Endothelial cell of umbilical vein (primary cell): ENCODE data around the gene DLST. TPM values are rescaled to one million over a fixed set of nuclear protein-coding genes. Genes with fewer than 3 reads are reported as not detected.

Experiments
- BruUV-seq: library from RNA; stranded (reverse); fragments of 400-500 nt; replicated peaks from 2 replicates; lab custom pipeline; 2021; lab: Mats Ljungman, UMichigan
- CTCF ChIA-PET: fragments of 300-600, 350-600 bp; sonication (Branson Sonifier 250); formaldehyde crosslinking; loops from one replicate; lab custom pipeline; 2021; ENCODE audit warnings: antibody characterized with exemption, inconsistent platforms; lab: Charles Lee
- POLR2A ChIA-PET: fragments of 300-600, 350-600 bp; sonication (Branson Sonifier 250); formaldehyde crosslinking; loops from one replicate; lab custom pipeline; 2021; ENCODE audit warnings: antibody characterized with exemption, inconsistent platforms; lab: Charles Lee
- DNase-seq: peaks from one replicate; pipeline ENCODE4 v3.0.0-alpha.2; 2011; ENCODE audit warnings: low read depth, low spot score
- FAIRE-seq: peaks from 2 replicates; lab custom pipeline; 2011; peaks lifted over from hg19 to GRCh38; lab: Jason Lieb, UNC
- H2AFZ ChIP-seq: 2 replicates; pipeline ENCODE4 v1.6.0; 2012; ENCODE audit warnings: low read depth, low read length, control low read depth, inconsistent platforms
- H3K27ac ChIP-seq: 2 replicates; pipeline ENCODE4 v1.5.1; 2011; ENCODE audit warnings: low read depth, mild to moderate bottlenecking, control low read depth, low read length, moderate library complexity; ENCODE audit not compliant: insufficient read depth
- H3K27me3 ChIP-seq, 2 experiments: 2 replicates each; pipeline versions ENCODE4 v1.6.0 to v1.6.1; 2011; ENCODE audit warnings: low read length in 2 of 2, mixed read lengths in 1 of 2; ENCODE audit not compliant: control insufficient read depth in 2 of 2, insufficient read depth in 2 of 2
- H3K36me3 ChIP-seq, 2 experiments: 2 replicates in 1 of 2; 3 replicates in 1 of 2; pipeline ENCODE4 v1.5.1; 2011; ENCODE audit warnings: low read length in 2 of 2, mild to moderate bottlenecking in 1 of 2, moderate library complexity in 1 of 2; ENCODE audit not compliant: control insufficient read depth in 2 of 2, insufficient read depth in 2 of 2; ENCODE audit errors: extremely low read depth in 1 of 2
- H3K4me1 ChIP-seq: 3 replicates; pipeline ENCODE4 v1.5.1; 2011; ENCODE audit warnings: mild to moderate bottlenecking, low read length; ENCODE audit not compliant: control insufficient read depth, insufficient read depth; ENCODE audit errors: extremely low read depth
- H3K4me2 ChIP-seq: 2 replicates; pipeline ENCODE4 v1.6.1; 2011; ENCODE audit warnings: low read length, control low read depth, mixed read lengths; ENCODE audit not compliant: insufficient read depth
- H3K4me3 ChIP-seq, 3 experiments: fragments of 200-600 bp in 1 of 3; sonication (generic), shearing (Covaris generic) in 1 of 3; replicated peaks in 1 of 3; 2 replicates each; pipeline ENCODE4 v1.5.1; 2011 to 2016; ENCODE audit warnings: control low read depth in 3 of 3, low read length in 3 of 3, mild to moderate bottlenecking in 2 of 3, inconsistent platforms in 1 of 3, low read depth in 1 of 3, moderate library complexity in 1 of 3; ENCODE audit not compliant: insufficient read depth in 1 of 3
- H3K79me2 ChIP-seq: 2 replicates; pipeline ENCODE4 v1.6.0; 2012; ENCODE audit warnings: low read length, inconsistent platforms; ENCODE audit not compliant: control insufficient read depth, insufficient read depth
- H3K9ac ChIP-seq: replicated peaks from 2 replicates; pipeline ENCODE3; 2011; ENCODE audit warnings: low read length, control low read depth; ENCODE audit not compliant: insufficient read depth; ENCODE audit errors: extremely low read depth
- H3K9me1 ChIP-seq: replicated peaks from 3 replicates; pipeline ENCODE4 v1.6.0; 2011; ENCODE audit warnings: mild to moderate bottlenecking, low read length; ENCODE audit not compliant: control insufficient read depth, insufficient read depth; ENCODE audit errors: extremely low read depth
- H3K9me3 ChIP-seq: replicated peaks from 2 replicates; pipeline ENCODE4 v1.5.1; 2012; ENCODE audit warnings: low read length, inconsistent platforms; ENCODE audit not compliant: control insufficient read depth, insufficient read depth
- H4K20me1 ChIP-seq: replicated peaks from 2 replicates; pipeline ENCODE3; 2011; ENCODE audit warnings: mild to moderate bottlenecking, low read length; ENCODE audit not compliant: control insufficient read depth, insufficient read depth; ENCODE audit errors: extremely low read depth
- CTCF ChIP-seq, 2 donors: IDR thresholded peaks; 1 replicate in 1 of 2; 2 replicates in 1 of 2; pipeline ENCODE4 v1.5.1; 2011; ENCODE audit warnings: low read length in 2 of 2, mild to moderate bottlenecking in 2 of 2, moderate library complexity in 2 of 2, control low read depth in 1 of 2, inconsistent platforms in 1 of 2, low read depth in 1 of 2; ENCODE audit not compliant: insufficient read depth in 1 of 2; ENCODE audit errors: extremely low read depth in 1 of 2
- EZH2 ChIP-seq: IDR thresholded peaks from 2 replicates; pipeline ENCODE4 v1.6.1; 2012; ENCODE audit warnings: borderline replicate concordance, low read depth, mild to moderate bottlenecking, moderate library complexity, low read length, inconsistent platforms; ENCODE audit not compliant: severe bottlenecking
- FOS ChIP-seq: IDR thresholded peaks from 2 replicates; pipeline ENCODE4 v1.6.1; 2011; ENCODE audit warnings: mild to moderate bottlenecking, low read length, moderate library complexity, borderline replicate concordance; ENCODE audit not compliant: insufficient read depth
- GATA2 ChIP-seq: IDR thresholded peaks from 2 replicates; pipeline ENCODE4 v1.7.0; 2011; ENCODE audit warnings: low read depth, mild to moderate bottlenecking, moderate library complexity, mixed read lengths, low read length; ENCODE audit not compliant: insufficient read length, insufficient read depth
- JUN ChIP-seq: IDR thresholded peaks from 2 replicates; pipeline ENCODE4 v1.6.1; 2011; ENCODE audit warnings: borderline replicate concordance, low read depth; ENCODE audit not compliant: insufficient read length, insufficient read depth
- MAX ChIP-seq: IDR thresholded peaks from 2 replicates; pipeline ENCODE4 v1.6.1; 2011; ENCODE audit not compliant: insufficient read depth, insufficient read length
- MYC ChIP-seq: IDR thresholded peaks from one replicate; pipeline ENCODE4 v1.6.1; 2011; ENCODE audit warnings: mild to moderate bottlenecking, low read depth, low read length
- POLR2A ChIP-seq: IDR thresholded peaks from 2 replicates; pipeline ENCODE4 v1.6.1; 2012; ENCODE audit warnings: low read depth, mild to moderate bottlenecking, control low read depth, low read length
- POLR2AphosphoS5 ChIP-seq: IDR thresholded peaks from 2 replicates; pipeline ENCODE4 v1.6.1; 2012; ENCODE audit warnings: low read depth, mild to moderate bottlenecking, control low read depth, low read length, moderate library complexity; ENCODE audit not compliant: insufficient read depth
- dilution Hi-C: fragments of 300-500 bp; cut with MboI; formaldehyde crosslinking; loops from one replicate; pipeline ENCODE4 v1.15.0; 2019; ENCODE audit warnings: low sequenced_read_pairs; ENCODE audit not compliant: extremely low pct_ligation_motif_present
- intact Hi-C: fragments of 100-400 bp; cut with micrococcal nuclease; formaldehyde crosslinking; loops from one replicate; pipeline ENCODE4 v1.10.0; 2022
- polyA plus RNA-seq, 4 experiments: library from polyadenylated mRNA; depleted of rRNA in 3 of 4; stranded (reverse) in 3 of 4; unstranded in 1 of 4; fragments of >200 nt; gene quantifications; 2 replicates each; pipeline versions ENCODE4 v1.2.1 to v1.2.3, GENCODE V29; 2011 to 2012; ENCODE audit warnings: missing spikeins in 1 of 4
- total RNA-seq: library from RNA; stranded (reverse); gene quantifications from 2 replicates; pipeline ENCODE4 v1.2.3, GENCODE V29; 2021

DLST gene
- total and polyA plus RNA-seq, 2 donors (not counting 3 experiments of a cell fraction or from before 2014, with no cell fraction given): 98.4 to 110 TPM

GRCh38 chr14:74921053-74921620 lies 39.4 kb downstream of the DLST start:
- Histone ChIP-seq H3K79me2 (no peaks in the 10 kb centered on the region), H3K36me3 (no peaks in the 10 kb centered on the region), H3K9me1 (no peaks in the 10 kb centered on the region), H2AFZ (no peak overlapping the region), H3K9ac (no peak overlapping the region), H3K9me3 (no peaks in the 10 kb centered on the region), H3K27ac (no peak overlapping the region), H4K20me1 (no peaks in the 10 kb centered on the region), H3K4me1 (peaks cover 5% of the 10 kb centered on the region), H3K4me3 (no peak overlapping the region), H3K27me3 (no peaks in the 10 kb centered on the region), H3K4me2 (no peak overlapping the region)
- CTCF ChIA-PET: interaction anchor here (0.8 to 4.5 kb wide), 4 partner anchors 19 to 168 kb away, joined by 3 to 38 read pairs (median 14); no protein-coding TSS in a partner anchor
- POLR2A ChIA-PET: no interaction called here
- BruUV-seq: no TSS peak
- no peak for DNase-seq
- no peak for FAIRE-seq
- dilution Hi-C loops (no loop called here), intact Hi-C loops (no loop called here)
- TF ChIP-seq GATA2 (no peak), CTCF (IDR thresholded peaks at IDR 0.05; ENCODE audit: extremely low read depth in 1 of 2, insufficient read depth in 1 of 2, low read depth in 1 of 2, low read length in 2 of 2) (no peak), POLR2AphosphoS5 (no peak), FOS (no peak), EZH2 (no peak), MAX (no peak), MYC (no peak), POLR2A (no peak), JUN (no peak)
